HG02840 (cell line): ENCODE measurements around the gene SLC35E2B.
"Not testable (repeated sequence)": the region's sequence is repeated elsewhere in the genome, so short reads cannot be mapped to it uniquely, and the experiment has no call there.

Source experiments
- ATAC-seq: cut with Tn5 transposase; IDR thresholded peaks from one replicate; pipeline ENCODE4 v1.9.1; 2021; ENCODE audit warnings: mild to moderate bottlenecking, moderate library complexity, moderate number of reproducible peaks; ENCODE audit not compliant: unreplicated experiment, low FRiP score

The SLC35E2B gene

DNA sequence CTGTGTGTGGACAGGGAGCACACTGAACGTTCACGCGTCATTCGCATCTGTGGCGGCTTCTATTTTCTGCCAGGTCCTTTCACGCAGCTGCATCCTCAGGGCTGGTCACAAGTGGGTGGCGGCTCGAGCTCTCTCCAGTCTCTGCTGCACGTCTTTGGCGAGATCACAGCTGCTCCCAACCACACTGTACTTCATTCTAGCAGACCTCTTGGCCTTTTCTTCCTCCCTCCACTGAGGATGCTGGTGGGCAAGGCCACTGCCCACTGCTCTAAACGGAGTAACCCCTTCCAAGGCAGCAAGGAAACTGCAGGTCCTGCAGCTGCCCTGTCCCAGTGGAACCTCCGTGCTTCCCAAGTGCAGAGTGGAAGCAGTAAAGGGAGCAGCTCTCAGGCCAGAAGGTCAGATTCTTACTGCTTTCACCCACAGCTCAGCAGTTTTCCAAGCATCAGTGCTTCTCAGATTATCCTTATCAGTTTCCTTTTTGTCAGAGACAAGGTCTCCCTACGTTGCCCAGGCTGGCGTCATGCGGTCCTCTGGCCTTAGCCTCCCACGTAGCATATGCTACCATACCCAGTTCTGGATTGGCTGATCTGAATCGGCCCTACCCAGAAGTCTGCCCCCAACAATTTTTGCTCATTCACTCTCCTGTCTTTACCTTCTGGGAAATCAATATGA, 44.9 kb downstream of the SLC35E2B start:
- ATAC-seq = not testable (repeated sequence)

DNA sequence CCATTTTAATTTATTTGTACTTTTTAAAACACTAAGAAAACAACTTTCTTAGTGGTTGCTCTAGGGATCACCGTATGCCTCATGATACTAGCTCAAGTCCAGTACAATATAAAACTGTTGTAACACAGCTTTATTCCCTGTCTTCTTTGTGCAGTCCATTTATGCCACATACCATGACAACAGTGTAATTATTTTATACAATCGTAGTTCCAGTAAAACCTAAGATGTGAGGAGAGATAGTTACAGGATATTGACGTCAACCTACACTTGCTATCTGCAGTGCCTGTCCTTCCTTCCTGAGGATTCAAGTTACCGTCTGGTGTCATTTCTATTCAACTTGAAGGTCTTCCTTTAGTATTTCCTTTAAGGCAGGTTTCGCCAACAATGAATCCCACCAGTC, 46.3 kb downstream of the SLC35E2B start:
- ATAC-seq = not testable (repeated sequence)

DNA sequence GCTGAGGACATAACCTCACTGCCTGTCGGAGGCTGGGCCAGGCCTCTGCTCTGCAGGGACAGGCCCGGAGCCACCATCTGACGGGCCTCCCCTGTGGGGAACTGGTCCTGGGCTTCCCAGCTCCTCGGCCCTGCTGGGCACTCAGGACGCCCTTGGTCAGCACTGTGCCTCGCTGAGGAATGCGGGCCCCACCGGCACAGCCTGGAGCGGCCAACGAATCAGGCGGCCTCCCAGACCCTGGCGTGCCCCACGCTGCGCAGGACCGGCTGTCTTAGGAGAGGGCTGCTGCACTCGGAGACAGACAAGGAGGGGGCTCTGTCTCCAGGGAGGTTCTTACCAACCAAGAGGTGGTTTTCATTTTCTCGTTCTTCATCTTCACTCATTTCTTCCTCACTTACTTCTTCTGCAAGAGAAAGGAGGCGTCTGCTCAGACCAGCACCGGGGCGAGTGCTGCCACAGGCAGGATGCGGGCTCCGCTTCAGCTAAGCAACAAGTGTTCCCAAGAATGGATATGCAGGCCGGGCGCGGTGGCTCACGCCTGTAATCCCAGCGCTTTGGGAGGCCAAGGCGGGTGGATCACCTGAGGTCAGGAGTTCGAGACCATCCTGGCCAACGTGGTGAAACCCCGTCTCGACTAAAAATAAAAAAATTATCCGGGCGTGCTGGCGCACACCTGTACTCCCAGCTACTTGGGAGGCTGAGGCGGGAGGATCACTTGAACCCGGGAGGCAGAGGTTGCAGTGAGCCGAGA, 51.7 kb downstream of the SLC35E2B start:
- not testable (repeated sequence) for ATAC-seq

DNA sequence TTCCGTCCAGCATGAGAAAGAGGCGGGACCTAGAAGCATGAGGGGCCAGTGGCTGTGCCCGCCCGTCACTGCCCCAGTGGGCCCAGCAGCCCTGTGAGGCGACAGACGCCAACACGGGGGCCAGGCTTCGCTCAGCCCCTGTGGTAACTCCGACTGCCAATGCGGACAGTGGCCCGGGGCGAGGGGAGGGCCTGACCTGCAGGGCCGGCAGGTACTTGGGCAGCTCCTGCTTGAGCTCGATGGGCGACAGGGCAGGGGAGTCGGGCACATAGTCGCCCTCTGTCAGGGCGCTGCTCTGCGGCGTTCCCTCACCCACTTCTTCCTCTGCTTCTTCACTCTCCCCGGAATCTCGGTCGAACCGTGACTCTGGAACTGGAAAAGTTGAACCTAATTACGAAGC, 52.5 kb downstream of the SLC35E2B start:
- not testable (repeated sequence) for ATAC-seq

DNA sequence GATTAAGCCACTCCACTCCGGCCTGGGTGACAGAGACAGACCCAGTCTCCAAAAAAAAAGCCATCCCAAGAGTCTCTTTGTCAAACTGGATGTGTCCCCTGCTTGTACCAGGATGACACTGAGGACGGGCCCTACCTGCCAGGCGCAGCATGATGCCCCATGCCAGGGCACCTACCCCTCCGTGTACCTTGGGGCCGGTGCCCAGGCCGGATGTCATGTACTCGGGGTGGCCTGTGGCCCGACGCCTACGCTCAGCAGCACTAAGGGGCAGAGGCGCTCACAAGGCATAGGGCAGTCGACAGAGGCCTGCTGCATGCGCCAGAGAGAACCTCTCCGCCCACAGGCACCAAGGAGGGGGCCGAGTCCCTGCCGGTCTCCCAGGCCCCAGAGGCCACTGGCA, 53.2 kb downstream of the SLC35E2B start:
- not testable (repeated sequence) for ATAC-seq

DNA sequence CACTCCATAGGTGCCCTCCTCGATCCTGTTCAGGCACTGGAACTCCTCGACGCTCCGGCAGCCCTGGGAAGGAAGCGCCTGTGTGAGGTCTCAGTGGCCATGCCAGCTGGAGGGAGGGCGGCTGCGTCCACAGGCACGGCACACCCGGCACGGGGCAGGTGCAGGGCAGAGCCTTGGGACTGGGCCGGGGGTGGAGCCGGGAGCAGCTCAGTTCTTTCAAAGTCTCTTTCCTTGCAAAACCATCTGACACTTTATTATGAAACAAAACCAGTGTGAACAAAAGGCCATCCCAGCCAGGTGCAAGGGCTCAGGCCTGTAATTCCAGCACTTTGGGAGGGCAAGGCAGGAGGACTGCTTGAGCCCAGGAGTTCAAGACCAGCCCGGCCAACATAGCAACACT, 54.1 kb downstream of the SLC35E2B start:
- ATAC-seq = not testable (repeated sequence)

DNA sequence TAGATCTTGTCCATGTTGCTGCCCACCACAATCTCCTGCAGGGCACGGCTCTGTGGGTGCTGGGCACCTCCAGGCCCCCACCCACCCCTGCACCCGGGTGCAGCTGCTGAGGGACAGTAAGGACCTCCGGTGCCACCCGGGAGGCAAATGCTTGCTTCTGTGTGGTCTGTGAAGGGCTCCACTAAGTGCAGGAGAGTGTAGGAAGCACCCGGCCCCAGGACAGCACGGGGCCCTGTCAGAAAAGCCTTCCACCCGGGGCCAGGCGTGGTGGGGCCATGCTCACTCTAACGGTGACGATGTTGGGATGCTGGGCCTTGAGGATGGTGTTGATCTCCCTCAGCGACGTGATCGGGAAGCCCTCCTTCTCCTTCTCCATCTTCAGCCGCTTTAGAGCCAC, 55.1 kb downstream of the SLC35E2B start:
- ATAC-seq = not testable (repeated sequence)

DNA sequence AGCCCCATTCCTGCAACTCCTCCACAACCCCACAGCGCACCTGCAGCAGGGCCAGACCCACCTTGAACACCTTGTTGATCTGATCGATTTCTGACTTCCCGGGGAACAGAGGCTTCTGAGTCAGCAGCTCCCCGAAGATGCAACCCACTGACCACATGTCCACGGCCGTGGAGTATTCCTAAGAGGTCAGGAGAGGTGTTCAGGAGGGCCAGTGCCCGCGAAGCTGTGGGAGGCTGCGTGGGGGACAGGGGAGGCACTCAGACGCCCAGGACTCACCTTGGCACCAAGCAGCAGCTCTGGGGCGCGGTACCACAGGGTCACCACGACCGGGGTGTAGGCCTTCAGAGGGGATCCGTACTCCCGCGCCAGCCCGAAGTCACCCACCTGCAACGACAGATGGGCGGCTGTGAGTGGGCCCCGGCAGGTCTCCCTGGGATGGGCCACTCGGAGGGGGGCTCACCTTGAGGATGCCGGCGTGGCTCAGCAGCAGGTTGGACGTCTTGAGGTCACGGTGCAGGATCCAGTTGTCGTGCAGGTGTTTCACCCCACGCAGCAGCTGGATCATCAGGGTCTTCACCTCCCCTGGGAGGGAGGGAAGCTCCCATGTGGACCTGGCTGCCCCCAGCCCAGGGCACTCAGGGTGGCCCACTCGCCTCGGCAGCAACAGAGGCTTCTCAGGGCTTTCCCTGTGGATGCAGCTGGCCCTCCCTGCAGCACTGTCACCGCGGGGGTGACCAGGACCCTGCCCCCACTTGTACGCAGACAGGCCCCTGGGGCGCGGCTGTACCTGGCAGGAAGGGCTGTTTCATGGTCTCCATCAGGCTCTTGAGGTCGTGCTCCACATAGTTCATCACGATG, 55.7 kb downstream of the SLC35E2B start:
- ATAC-seq = not testable (repeated sequence)

DNA sequence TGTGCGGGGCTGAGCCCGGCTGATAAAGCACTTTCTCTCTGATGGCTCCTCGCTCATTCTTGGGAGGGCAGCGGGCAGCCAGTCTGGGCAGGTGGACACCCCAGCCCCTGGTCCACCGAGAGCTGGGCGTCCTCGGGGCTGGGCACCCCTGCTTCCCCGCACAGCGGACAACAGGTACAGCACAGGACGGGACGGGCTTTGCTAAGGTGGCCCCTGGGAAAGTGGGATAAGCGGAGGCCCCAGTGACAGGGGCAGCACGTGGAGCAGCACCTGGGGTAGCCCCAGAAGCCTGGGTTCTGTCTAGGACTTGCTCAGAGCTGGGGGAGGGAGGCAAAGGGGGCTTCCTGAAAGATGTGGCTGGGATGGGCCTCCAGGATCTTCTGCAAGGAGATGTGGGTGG, 58.0 kb downstream of the SLC35E2B start:
- not testable (repeated sequence) for ATAC-seq

DNA sequence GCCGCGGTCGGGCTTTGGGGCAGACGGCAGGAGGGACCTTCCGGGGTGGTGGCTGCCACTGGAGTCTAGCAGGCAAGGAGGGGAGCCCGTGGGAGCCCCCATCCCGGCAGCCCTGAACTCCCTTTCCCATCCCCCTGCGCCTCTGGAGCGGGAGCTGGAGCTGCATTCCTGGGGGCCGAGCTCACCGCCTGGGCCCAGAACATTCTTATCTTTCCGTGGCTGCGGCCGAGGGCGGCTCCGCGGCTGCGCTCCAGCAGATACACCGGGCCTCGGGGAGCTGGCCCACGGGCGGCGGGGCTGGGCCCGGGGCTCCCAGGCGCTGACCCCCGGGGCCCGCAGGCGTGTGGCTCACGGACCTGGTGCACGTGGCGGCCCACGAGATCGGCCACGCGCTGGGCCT, 59.2 kb downstream of the SLC35E2B start:
- ATAC-seq = not testable (repeated sequence)

DNA sequence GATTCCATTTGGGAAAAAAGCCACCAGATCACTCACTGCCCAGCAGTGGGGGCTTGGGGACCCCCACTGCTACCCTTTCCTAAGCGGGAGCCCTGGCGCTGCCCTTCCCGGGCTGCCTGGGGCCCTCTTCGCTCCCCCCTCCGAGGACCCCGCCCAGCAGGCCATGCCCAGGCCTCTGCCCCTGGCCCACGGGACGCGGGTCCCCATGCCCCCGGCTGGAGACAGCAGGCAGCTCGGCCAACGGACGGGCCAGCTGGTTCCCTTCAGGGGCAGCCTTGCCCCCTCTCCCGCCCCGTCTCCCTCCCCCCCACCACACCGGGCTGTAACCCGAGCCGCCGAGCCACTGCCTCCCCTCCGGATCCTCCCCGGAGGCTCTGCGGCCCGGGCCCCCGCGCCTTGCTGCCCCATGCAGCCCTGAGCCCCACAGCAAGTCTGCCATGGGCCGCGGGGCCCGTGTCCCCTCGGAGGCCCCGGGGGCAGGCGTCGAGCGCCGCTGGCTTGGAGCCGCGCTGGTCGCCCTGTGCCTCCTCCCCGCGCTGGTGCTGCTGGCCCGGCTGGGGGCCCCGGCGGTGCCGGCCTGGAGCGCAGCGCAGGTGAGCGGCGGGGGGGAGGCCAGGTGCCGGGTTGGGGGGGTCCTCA, 60.7 kb downstream of the SLC35E2B start, which contains the start of gene MMP23B:
TSS of gene MMP23B (plus strand) at position 392 of the 639 bp plus-strand sequence. CDS start at position 438, 46 bp downstream.
- no peak for ATAC-seq

DNA sequence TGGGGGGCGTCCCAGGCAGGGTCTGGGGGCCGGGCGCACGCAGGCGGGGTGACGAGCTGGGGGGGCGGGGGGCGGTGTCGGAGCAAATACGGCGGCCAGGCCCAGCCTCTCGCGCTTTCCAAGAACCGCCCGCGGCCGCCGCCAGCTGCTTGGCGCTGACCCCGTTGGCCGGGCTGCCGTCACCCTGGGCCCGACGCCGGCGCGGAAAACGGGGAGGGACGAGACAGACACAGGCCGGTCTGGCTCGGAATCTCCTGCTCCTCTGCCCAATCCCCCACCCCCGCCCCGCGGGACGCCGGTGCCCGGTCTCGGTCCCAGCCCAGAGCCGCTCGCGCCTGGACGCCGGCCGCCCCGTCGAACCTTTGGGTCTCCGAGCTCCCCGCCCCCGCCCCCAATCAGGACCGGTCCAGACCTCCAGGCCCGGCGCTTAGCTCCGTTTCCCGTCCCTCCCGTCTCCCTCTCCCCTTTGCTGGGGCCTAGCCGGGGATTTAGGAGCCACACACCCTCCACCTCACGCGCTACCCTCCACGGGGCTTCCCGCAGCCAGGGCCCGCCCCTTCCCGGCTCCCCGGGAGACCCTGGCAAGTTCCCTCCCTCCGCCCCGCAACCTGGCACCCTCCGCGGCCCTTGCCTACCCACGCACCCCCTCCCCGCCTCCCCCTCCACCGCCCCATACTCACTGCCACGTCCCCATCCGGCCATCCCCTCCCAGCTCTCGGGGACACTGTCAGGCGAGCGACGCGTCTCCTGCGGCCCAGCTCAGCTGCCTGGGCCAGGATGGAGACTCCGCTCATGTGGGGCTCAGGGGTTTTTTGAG, 61.4 kb downstream of the SLC35E2B start:
- ATAC-seq = no peak

DNA sequence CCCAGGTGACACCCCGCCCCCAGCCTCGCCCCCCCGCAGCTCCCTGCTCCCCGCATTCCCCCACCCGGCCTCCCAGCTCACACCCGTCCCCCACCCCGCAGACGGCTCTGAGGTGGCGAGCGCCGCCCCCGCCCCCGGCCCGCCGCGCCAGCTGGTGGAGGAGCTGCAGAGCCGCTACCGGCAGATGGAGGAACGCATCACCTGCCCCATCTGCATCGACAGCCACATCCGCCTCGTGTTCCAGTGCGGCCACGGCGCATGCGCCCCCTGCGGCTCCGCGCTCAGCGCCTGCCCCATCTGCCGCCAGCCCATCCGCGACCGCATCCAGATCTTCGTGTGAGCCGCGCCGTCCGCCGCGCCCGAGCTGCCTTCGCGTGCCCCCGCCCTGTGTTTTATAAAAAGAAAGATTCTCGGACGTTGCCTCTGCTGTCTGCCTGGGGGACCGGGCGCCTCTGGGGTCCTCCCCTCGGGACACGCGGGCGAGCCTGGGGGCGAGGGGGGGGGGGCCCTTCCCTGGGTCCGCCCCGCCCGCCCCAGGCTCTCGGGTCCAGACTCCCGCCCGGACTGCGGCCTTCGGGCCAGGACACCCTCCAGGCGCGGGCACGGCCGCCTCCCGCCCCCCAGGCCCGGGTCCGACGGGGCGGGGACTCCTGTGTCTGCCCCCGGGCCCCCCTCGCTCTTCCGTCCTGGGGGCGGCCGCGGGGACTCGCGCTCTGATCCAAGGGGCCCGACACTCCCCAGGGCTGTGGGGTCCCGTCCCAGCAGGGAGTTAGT, 62.2 kb downstream of the SLC35E2B start:
- ATAC-seq = peak; percentile 56

DNA sequence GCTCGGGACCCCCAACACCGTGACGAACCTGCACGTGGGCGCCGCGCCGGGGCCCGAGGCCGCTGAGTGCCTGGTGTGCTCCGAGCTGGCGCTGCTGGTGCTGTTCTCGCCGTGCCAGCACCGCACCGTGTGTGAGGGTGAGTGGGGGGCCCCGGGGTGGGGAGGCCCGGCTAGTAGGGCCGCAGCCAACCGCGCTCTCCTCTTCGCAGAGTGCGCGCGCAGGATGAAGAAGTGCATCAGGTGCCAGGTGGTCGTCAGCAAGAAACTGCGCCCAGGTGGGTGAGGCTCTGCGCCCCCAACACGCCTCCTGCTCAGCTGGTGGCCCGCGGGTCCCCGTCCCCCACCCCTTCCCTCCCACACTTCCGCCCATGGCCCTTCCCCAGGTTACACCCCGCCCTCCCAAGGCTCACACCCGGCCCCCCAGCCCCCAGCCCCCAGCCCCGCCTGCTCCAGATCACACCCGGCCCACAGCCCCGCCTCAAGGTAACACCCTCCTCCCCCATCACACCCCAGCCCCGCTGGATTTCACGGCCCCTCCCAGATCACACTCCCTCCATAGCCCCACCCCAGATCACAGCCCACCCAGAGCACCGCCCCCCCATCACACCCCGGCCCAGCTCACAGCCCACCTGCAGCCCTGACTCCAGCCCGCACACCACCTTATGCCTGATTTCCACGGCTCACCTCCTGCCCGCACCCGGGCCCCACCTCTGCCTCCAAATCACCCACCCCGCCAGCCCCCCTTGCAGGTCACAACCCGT, 63.0 kb downstream of the SLC35E2B start:
- no peak for ATAC-seq

DNA sequence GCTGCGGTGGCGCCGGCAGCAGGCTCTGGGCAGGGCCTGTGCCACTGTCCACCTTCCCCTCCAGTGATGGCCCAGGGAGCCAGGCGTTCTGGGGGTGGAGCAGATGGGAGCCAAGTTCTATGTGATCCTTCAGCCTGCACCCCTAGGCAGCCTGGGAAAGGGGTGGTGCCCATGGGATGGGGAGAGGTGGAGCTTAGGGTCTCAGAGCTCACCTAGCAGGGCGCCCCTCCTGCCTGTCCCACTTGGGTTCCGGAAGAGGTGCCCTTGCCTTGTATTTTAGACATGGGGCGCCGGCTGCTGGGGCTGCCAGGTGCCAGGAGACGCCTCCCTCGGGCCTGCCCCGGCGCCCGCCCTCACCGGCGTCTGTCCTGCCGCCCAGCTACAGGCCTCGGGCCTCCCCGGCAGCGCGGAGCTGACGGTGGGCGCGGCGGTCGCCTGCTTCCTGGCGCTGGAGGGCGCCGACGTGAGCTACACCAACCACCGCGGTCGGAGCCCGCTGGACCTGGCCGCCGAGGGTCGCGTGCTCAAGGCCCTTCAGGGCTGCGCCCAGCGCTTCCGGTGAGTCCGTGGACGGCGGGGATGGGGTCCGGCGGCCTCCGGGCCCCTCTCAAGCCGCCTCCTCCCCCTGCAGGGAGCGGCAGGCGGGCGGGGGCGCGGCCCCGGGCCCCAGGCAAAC, 63.7 kb downstream of the SLC35E2B start:
- ATAC-seq = no peak

DNA sequence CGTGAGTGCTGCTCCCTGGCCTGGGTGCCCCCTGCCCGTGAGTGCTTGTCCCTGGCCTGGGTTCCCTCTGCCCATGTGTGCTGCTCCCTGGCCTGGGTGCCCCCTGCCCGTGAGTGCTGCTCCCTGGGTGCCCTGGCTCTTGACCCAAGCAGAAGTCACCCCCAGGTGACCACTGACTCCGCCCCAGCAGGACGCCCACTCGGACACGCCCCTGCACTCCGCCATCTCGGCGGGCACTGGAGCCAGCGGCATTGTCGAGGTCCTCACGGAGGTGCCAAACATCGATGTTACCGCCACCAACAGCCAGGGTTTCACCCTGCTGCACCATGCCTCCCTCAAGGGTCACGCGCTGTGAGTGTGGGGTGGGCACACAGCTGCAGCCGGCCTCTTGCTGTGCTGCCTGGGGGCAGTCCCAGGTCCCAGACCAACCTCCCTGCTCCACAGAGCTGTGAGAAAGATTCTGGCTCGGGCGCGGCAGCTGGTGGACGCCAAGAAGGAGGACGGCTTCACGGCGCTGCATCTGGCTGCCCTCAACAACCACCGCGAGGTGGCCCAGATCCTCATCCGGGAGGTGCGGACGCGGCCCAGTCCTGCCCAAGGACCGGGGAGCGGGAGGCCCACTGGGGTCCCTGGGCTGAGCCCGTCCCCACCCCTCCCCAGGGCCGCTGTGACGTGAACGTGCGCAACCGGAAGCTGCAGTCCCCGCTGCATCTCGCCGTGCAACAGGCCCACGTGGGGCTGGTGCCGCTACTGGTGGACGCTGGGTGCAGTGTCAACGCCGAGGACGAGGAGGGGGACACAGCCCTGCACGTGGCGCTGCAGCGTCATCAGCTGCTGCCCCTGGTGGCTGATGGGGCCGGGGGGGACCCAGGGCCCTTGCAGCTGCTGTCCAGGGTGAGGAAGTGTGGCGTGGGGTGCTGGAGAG, 64.5 kb downstream of the SLC35E2B start:
- ATAC-seq = no peak
